ENCODE results near the gene ESYT2. TPM values are rescaled to one million over a fixed set of nuclear protein-coding genes. Genes with fewer than 3 reads are reported as not detected.

The ESYT2 gene
- total and polyA plus RNA-seq, 7 experiments from 2014 or later, result 46.3 to 129 (median 112) TPM

GRCh38 chr7:158777793-158778192, 51.5 kb downstream of the ESYT2 start:
- intact Hi-C loops (cut with micrococcal nuclease), result loop anchor here (1.0 to 2.0 kb wide), 4 partner anchors 17 to 79 kb away; partner anchors contain the start of gene DYNC2I1 (in 1 of the 2)
- Histone ChIP-seq H3K27ac (ENCODE audit: low read depth, low read length) (peak overlapping the region; percentile 49), H3K36me3 (ENCODE audit: control insufficient read depth in 2 of 3, insufficient read depth in 3 of 3, low read length in 3 of 3) (peaks cover 6 to 30% (median 20%) of the 10 kb centered on the region in 3 experiments), H3K9me3 (ENCODE audit: control insufficient read depth in 2 of 3, low read length in 3 of 3) (no peaks in the 10 kb centered on the region), H3K27me3 (ENCODE audit: control insufficient read depth in 2 of 2, insufficient read depth in 2 of 2, low read length in 2 of 2) (no peaks in the 10 kb centered on the region), H3K4me1 (ENCODE audit: control insufficient read depth in 2 of 2, insufficient read depth in 2 of 2, low read length in 2 of 2) (peaks cover 8 to 63% of the 10 kb centered on the region in 2 donors), H3K4me3 (ENCODE audit: low read length) (no peak overlapping the region)
- POLR2A ChIA-PET, result interaction anchor here (1.3 to 2.5 kb wide), 7 partner anchors 33 to 73 kb away, joined by 3 to 15 read pairs (median 4); partner anchors contain the start of genes ESYT2 and NCAPG2
- ATAC-seq (no peak), DNase-seq (peak in 3 of 9 donors; percentile 28 to 43 (median 37))
- Mint-ChIP-seq H3K27ac (peak overlapping the region in 4 of 9 donors; percentile 56 to 86 (median 80)), H3K27me3 (no peaks in the 10 kb centered on the region), H3K36me3 (peaks cover 7 to 46% (median 33%) of the 10 kb centered on the region in 5 donors), H3K4me3 (peak overlapping the region in 6 of 10 donors; percentile 11 to 77 (median 66)), H3K4me1 (peaks cover 0 to 49% (median 30%) of the 10 kb centered on the region in 7 donors), H3K9me3 (peaks cover 0 to 2% (median 0%) of the 10 kb centered on the region in 11 donors)
- CTCF ChIA-PET, result interaction anchor here (1.1 to 1.6 kb wide), 2 partner anchors 49 to 90 kb away, joined by 3 to 4 read pairs; no protein-coding TSS in a partner anchor

DNA sequence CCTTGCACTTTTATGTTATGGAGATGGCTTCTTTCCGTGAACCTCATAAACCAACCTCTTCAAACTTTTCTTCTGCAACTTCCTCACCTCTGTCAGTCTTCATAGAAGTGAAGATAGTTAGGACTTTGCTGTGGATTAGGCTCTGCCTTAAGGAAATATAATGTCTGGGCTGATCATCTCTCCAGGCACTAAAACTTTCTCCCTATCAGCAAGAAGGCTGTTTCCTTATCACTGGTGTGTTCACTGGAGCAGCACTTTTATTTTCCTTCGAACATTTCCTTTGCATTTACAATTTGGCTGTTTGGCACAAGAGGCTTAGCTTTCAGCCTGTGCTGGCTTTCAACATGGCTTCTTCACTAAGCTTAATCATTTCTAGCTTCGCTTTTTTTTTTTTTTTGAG, 52.8 kb downstream of the ESYT2 start:
- Mint-ChIP-seq H3K4me3 (peak overlapping the region in 6 of 10 donors; percentile 32 to 61 (median 46)), H3K27ac (peak overlapping the region in 7 of 9 donors; percentile 26 to 91 (median 57)), H3K4me1 (peaks cover 0 to 49% (median 30%) of the 10 kb centered on the region in 7 donors), H3K27me3 (no peaks in the 10 kb centered on the region), H3K9me3 (peaks cover 0 to 2% (median 0%) of the 10 kb centered on the region in 11 donors), H3K36me3 (peaks cover 7 to 55% (median 40%) of the 10 kb centered on the region in 5 donors)
- intact Hi-C loops (cut with micrococcal nuclease), result loop anchor here in 1 of 2 donors (2.0 kb wide), 1 partner anchor 16 kb away; no protein-coding TSS in a partner anchor
- H3K27ac ChIP-seq (ENCODE audit: low read depth, low read length), result no peak overlapping the region
- POLR2A ChIA-PET, result interaction anchor here (0.5 to 3.3 kb wide), 7 partner anchors 18 to 88 kb away, joined by 3 to 13 read pairs (median 3); no protein-coding TSS in a partner anchor
- no peaks in the 10 kb centered on the region for H3K9me3 ChIP-seq (ENCODE audit: control insufficient read depth in 2 of 3, low read length in 3 of 3)
- no peak overlapping the region for H3K4me3 ChIP-seq (ENCODE audit: low read length)
- H3K4me1 ChIP-seq (ENCODE audit: control insufficient read depth in 2 of 2, insufficient read depth in 2 of 2, low read length in 2 of 2), result peaks cover 8 to 63% of the 10 kb centered on the region in 2 donors
- no peak for DNase-seq
- no peak for ATAC-seq
- CTCF ChIA-PET, result interaction anchor here (0.6 to 1.9 kb wide), 4 partner anchors 17 to 200 kb away, joined by 3 to 4 read pairs (median 4); no protein-coding TSS in a partner anchor
- H3K36me3 ChIP-seq (ENCODE audit: control insufficient read depth in 2 of 3, insufficient read depth in 3 of 3, low read length in 3 of 3), result peaks cover 5 to 20% (median 18%) of the 10 kb centered on the region in 3 experiments
- H3K27me3 ChIP-seq (ENCODE audit: control insufficient read depth in 2 of 2, insufficient read depth in 2 of 2, low read length in 2 of 2), result no peaks in the 10 kb centered on the region

GRCh38 chr7:158774952-158775351, 54.4 kb downstream of the ESYT2 start:
- no peak overlapping the region for H3K4me3 ChIP-seq (ENCODE audit: low read length)
- H3K36me3 ChIP-seq (ENCODE audit: control insufficient read depth in 2 of 3, insufficient read depth in 3 of 3, low read length in 3 of 3), result peaks cover 0 to 17% (median 11%) of the 10 kb centered on the region in 3 experiments
- peak overlapping the region; percentile 11 for H3K27ac ChIP-seq (ENCODE audit: low read depth, low read length)
- Mint-ChIP-seq H3K9me3 (peaks cover 0 to 2% (median 0%) of the 10 kb centered on the region in 11 donors), H3K4me3 (peak overlapping the region in 8 of 10 donors; percentile 45 to 75 (median 62)), H3K27me3 (no peaks in the 10 kb centered on the region), H3K27ac (peak overlapping the region in 7 of 9 donors; percentile 64 to 94 (median 81)), H3K36me3 (peaks cover 7 to 58% (median 41%) of the 10 kb centered on the region in 5 donors), H3K4me1 (peaks cover 0 to 52% (median 30%) of the 10 kb centered on the region in 7 donors)
- no peak for DNase-seq
- intact Hi-C loops (cut with micrococcal nuclease), result loop anchor here in 1 of 2 donors (1.0 to 2.0 kb wide), 2 partner anchors 54 to 70 kb away; partner anchors contain the start of genes ESYT2 and NCAPG2
- no peaks in the 10 kb centered on the region for H3K27me3 ChIP-seq (ENCODE audit: control insufficient read depth in 2 of 2, insufficient read depth in 2 of 2, low read length in 2 of 2)
- CTCF ChIA-PET, result interaction anchor here (1.8 to 1.9 kb wide), 2 partner anchors 15 to 202 kb away, joined by 4 read pairs; no protein-coding TSS in a partner anchor
- POLR2A ChIA-PET, result interaction anchor here (0.5 to 3.3 kb wide), 3 partner anchors 19 to 51 kb away, joined by 3 to 13 read pairs (median 3); no protein-coding TSS in a partner anchor
- no peak for ATAC-seq
- no peaks in the 10 kb centered on the region for H3K9me3 ChIP-seq (ENCODE audit: control insufficient read depth in 2 of 3, low read length in 3 of 3)
- H3K4me1 ChIP-seq (ENCODE audit: control insufficient read depth in 2 of 2, insufficient read depth in 2 of 2, low read length in 2 of 2), result peaks cover 8 to 58% of the 10 kb centered on the region in 2 donors

- H3K36me3 ChIP-seq (ENCODE audit: control insufficient read depth in 2 of 3, insufficient read depth in 3 of 3, low read length in 3 of 3), result peaks cover 0 to 21% (median 21%) of the 10 kb centered on the region in 3 experiments
- H3K9me3 ChIP-seq (ENCODE audit: control insufficient read depth in 2 of 3, low read length in 3 of 3), result no peaks in the 10 kb centered on the region
- no peaks in the 10 kb centered on the region for H3K27me3 Mint-ChIP-seq
- intact Hi-C loops (cut with micrococcal nuclease), result no loop called here
- peaks cover under 1 to 37% of the 10 kb centered on the region in 2 donors for H3K4me1 ChIP-seq (ENCODE audit: control insufficient read depth in 2 of 2, insufficient read depth in 2 of 2, low read length in 2 of 2)
- peaks cover 0 to 2% (median 0%) of the 10 kb centered on the region in 11 donors for H3K9me3 Mint-ChIP-seq
- H3K4me3 Mint-ChIP-seq, result no peak overlapping the region
- no peak overlapping the region for H3K4me3 ChIP-seq (ENCODE audit: low read length)
- no peaks in the 10 kb centered on the region for H3K27me3 ChIP-seq (ENCODE audit: control insufficient read depth in 2 of 2, insufficient read depth in 2 of 2, low read length in 2 of 2)
- no peak for DNase-seq
- CTCF ChIA-PET, result no interaction called here
- peaks cover 7 to 51% (median 39%) of the 10 kb centered on the region in 5 donors for H3K36me3 Mint-ChIP-seq
- H3K4me1 Mint-ChIP-seq, result peaks cover 0 to 54% (median 28%) of the 10 kb centered on the region in 7 donors
- no peak for ATAC-seq
- POLR2A ChIA-PET, result interaction anchor here (0.7 kb wide), 1 partner anchor 47 kb away, joined by 3 read pairs; no protein-coding TSS in a partner anchor
- H3K27ac Mint-ChIP-seq, result peak overlapping the region in 3 of 9 donors; percentile 2 to 38 (median 24)
- no peak overlapping the region for H3K27ac ChIP-seq (ENCODE audit: low read depth, low read length)
Observed at GRCh38 chr7:158772916-158773315, 56.4 kb downstream of the ESYT2 start.

- Mint-ChIP-seq H3K4me3 (no peak overlapping the region), H3K4me1 (peaks cover 4 to 39% (median 31%) of the 10 kb centered on the region in 7 donors), H3K27me3 (no peaks in the 10 kb centered on the region), H3K36me3 (peaks cover 8 to 48% (median 39%) of the 10 kb centered on the region in 5 donors), H3K27ac (peak overlapping the region in 4 of 9 donors; percentile 5 to 65 (median 30)), H3K9me3 (peaks cover 0 to 2% (median 0%) of the 10 kb centered on the region in 11 donors)
- Histone ChIP-seq H3K36me3 (ENCODE audit: control insufficient read depth in 2 of 3, insufficient read depth in 3 of 3, low read length in 3 of 3) (peaks cover 0 to 36% (median 21%) of the 10 kb centered on the region in 3 experiments), H3K4me1 (ENCODE audit: control insufficient read depth in 2 of 2, insufficient read depth in 2 of 2, low read length in 2 of 2) (peaks cover 0 to 22% of the 10 kb centered on the region in 2 donors), H3K27me3 (ENCODE audit: control insufficient read depth in 2 of 2, insufficient read depth in 2 of 2, low read length in 2 of 2) (no peaks in the 10 kb centered on the region), H3K27ac (ENCODE audit: low read depth, low read length) (no peak overlapping the region), H3K4me3 (ENCODE audit: low read length) (no peak overlapping the region), H3K9me3 (ENCODE audit: control insufficient read depth in 2 of 3, low read length in 3 of 3) (no peaks in the 10 kb centered on the region)
- intact Hi-C loops (cut with micrococcal nuclease), result no loop called here
- ATAC-seq (no peak), DNase-seq (no peak)
- POLR2A ChIA-PET, result no interaction called here
- CTCF ChIA-PET, result interaction anchor here (0.8 to 1.4 kb wide), 3 partner anchors 9 to 206 kb away, joined by 3 to 4 read pairs (median 4); partner anchors contain the start of gene ESYT2
Observed at GRCh38 chr7:158771213-158771834, 58.0 kb downstream of the ESYT2 start.

DNA sequence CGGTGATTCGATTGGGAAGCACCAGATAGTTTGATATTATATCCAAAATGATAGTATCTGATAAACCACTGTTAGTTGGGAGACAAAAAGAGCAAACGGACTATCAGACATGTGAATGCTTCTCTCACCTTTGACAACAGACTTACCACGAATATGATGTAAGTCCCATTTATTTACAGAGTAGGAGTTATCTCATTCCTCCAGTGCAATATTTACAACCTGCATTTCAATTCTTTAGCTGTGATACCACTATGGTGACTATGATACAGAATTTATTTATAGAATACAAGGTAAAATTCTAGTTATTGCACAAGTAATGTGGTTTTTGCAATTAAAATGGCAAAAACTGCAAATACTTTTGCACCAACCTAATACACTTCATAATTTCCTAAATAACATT, 61.6 kb downstream of the ESYT2 start:
- no peaks in the 10 kb centered on the region for H3K27me3 ChIP-seq (ENCODE audit: control insufficient read depth in 2 of 2, insufficient read depth in 2 of 2, low read length in 2 of 2)
- POLR2A ChIA-PET, result interaction anchor here (1.0 kb wide), 1 partner anchor 11 kb away, joined by 4 read pairs; no protein-coding TSS in a partner anchor
- DNase-seq (no peak), ATAC-seq (no peak)
- CTCF ChIA-PET, result no interaction called here
- H3K4me3 Mint-ChIP-seq, result no peak overlapping the region
- no peaks in the 10 kb centered on the region for H3K9me3 Mint-ChIP-seq
- no peaks in the 10 kb centered on the region for H3K4me1 ChIP-seq (ENCODE audit: control insufficient read depth in 2 of 2, insufficient read depth in 2 of 2, low read length in 2 of 2)
- no peak overlapping the region for H3K27ac Mint-ChIP-seq
- no peak overlapping the region for H3K27ac ChIP-seq (ENCODE audit: low read depth, low read length)
- no peak overlapping the region for H3K4me3 ChIP-seq (ENCODE audit: low read length)
- H3K36me3 Mint-ChIP-seq, result peaks cover 8 to 46% (median 20%) of the 10 kb centered on the region in 5 donors
- H3K27me3 Mint-ChIP-seq, result no peaks in the 10 kb centered on the region
- intact Hi-C loops (cut with micrococcal nuclease), result no loop called here
- H3K9me3 ChIP-seq (ENCODE audit: control insufficient read depth in 2 of 3, low read length in 3 of 3), result no peaks in the 10 kb centered on the region
- H3K4me1 Mint-ChIP-seq, result peaks cover 0 to 19% (median 6%) of the 10 kb centered on the region in 7 donors
- peaks cover 5 to 57% (median 13%) of the 10 kb centered on the region in 3 experiments for H3K36me3 ChIP-seq (ENCODE audit: control insufficient read depth in 2 of 3, insufficient read depth in 3 of 3, low read length in 3 of 3)
